GM10266 (cell line): Measurements from ENCODE around the gene CMTM3.

ENCODE experiments used
- DNase-seq: peaks from one replicate; pipeline ENCODE4 v3.0.0; 2012; ENCODE audit errors: extremely low spot score
- CTCF ChIP-seq: IDR thresholded peaks from 2 replicates; pipeline ENCODE4 v1.5.1; 2012; ENCODE audit warnings: mild to moderate bottlenecking, low read depth; ENCODE audit not compliant: control insufficient read depth, insufficient read depth; ENCODE audit errors: missing control alignments

The CMTM3 gene

GRCh38 chr16:66651965-66652364 is 47.5 kb downstream of the CMTM3 start:
- TF ChIP-seq CTCF = no peak
- DNase-seq = no peak

- no peak for DNase-seq
- TF ChIP-seq CTCF = no peak
These were observed 48.3 kb downstream of the CMTM3 start for GRCh38 chr16:66652661-66653360.

GRCh38 chr16:66653581-66654350 is 49.3 kb downstream of the CMTM3 start:
- DNase-seq = no peak
- TF ChIP-seq CTCF = no peak

- no peak for TF ChIP-seq CTCF
- DNase-seq = no peak
These were observed 52.0 kb downstream of the CMTM3 start for GRCh38 chr16:66656547-66656946.

GRCh38 chr16:66658143-66658859 is 53.8 kb downstream of the CMTM3 start:
- no peak for DNase-seq
- no peak for TF ChIP-seq CTCF

GRCh38 chr16:66658860-66659190 is 54.3 kb downstream of the CMTM3 start:
- TF ChIP-seq CTCF = no peak
- no peak for DNase-seq

GRCh38 chr16:66660422-66661209 is 56.1 kb downstream of the CMTM3 start:
- no peak for TF ChIP-seq CTCF
- no peak for DNase-seq
